GM08714 (cell line): ENCODE results near the gene SLC9A6.

ENCODE experiments used
- H3K4me3 ChIP-seq: fragments of 200-500 bp; sonication (Bioruptor generic); 2 replicates; pipeline ENCODE4 v1.5.1; 2014; ENCODE audit warnings: mild to moderate bottlenecking, low read length, inconsistent platforms
- ZNF274 ChIP-seq: IDR thresholded peaks from 2 replicates; pipeline ENCODE4 v1.6.1; 2012; ENCODE audit warnings: mild to moderate bottlenecking, low read depth, low read length

The SLC9A6 gene

GRCh38 chrX:135988245-135988644 lies 3.0 kb downstream of the SLC9A6 start:
- TF ChIP-seq ZNF274, result no peak
- no peak overlapping the region for H3K4me3 ChIP-seq

- no peak for TF ChIP-seq ZNF274
- no peak overlapping the region for H3K4me3 ChIP-seq
These were observed 29.8 kb downstream of the SLC9A6 start for GRCh38 chrX:136015016-136015415.

GRCh38 chrX:136016881-136017280 lies 31.6 kb downstream of the SLC9A6 start:
- TF ChIP-seq ZNF274, result no peak
- H3K4me3 ChIP-seq, result no peak overlapping the region

GRCh38 chrX:136019226-136019625 lies 34.0 kb downstream of the SLC9A6 start:
- no peak overlapping the region for H3K4me3 ChIP-seq
- TF ChIP-seq ZNF274, result no peak

GRCh38 chrX:136021160-136021559 lies 35.9 kb downstream of the SLC9A6 start:
- H3K4me3 ChIP-seq, result no peak overlapping the region
- no peak for TF ChIP-seq ZNF274

DNA sequence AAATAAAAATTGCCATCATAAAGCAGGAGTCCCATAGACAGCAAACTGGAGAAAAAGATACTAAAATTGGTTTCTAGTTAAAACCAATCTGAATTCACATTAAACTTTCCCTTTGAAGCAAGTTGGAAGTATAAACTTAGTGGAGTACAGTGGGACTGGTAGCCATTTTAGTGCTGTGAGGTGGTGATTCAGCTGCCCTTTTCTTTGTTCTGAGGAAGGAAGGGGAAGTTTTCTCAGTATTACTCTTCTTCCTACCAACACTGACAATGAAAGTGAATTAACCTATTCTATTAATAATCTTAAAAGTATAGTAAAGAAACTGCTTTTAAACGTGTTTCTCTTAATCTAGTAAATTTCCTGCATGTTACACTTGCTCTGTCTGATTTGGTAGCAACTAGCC lies 36.7 kb downstream of the SLC9A6 start:
- no peak for TF ChIP-seq ZNF274
- no peak overlapping the region for H3K4me3 ChIP-seq

DNA sequence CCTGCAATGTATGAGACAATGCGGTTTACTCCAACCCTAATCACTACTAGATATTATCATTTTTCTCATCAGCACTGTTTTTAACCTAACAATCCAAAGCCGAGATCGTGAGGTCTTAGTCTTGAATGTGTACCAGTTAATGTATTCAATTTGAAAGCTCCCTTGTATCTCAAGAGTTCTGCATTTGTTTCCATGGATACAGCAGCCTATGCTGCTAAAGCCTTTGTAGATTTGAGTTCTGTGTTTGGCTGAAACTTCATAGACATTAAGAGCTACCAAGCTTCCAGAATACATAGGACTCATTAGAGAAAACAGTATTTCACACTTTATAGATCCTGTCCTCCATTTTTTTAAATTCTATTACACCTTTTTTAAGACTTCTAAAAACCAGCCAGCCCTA lies 39.9 kb downstream of the SLC9A6 start:
- TF ChIP-seq ZNF274, result no peak
- H3K4me3 ChIP-seq, result no peak overlapping the region

GRCh38 chrX:136028383-136028984 lies 43.2 kb downstream of the SLC9A6 start:
- TF ChIP-seq ZNF274, result no peak
- H3K4me3 ChIP-seq, result no peak overlapping the region

- H3K4me3 ChIP-seq, result no peak overlapping the region
- TF ChIP-seq ZNF274, result no peak
These were observed 44.5 kb downstream of the SLC9A6 start for GRCh38 chrX:136029766-136030165.

DNA sequence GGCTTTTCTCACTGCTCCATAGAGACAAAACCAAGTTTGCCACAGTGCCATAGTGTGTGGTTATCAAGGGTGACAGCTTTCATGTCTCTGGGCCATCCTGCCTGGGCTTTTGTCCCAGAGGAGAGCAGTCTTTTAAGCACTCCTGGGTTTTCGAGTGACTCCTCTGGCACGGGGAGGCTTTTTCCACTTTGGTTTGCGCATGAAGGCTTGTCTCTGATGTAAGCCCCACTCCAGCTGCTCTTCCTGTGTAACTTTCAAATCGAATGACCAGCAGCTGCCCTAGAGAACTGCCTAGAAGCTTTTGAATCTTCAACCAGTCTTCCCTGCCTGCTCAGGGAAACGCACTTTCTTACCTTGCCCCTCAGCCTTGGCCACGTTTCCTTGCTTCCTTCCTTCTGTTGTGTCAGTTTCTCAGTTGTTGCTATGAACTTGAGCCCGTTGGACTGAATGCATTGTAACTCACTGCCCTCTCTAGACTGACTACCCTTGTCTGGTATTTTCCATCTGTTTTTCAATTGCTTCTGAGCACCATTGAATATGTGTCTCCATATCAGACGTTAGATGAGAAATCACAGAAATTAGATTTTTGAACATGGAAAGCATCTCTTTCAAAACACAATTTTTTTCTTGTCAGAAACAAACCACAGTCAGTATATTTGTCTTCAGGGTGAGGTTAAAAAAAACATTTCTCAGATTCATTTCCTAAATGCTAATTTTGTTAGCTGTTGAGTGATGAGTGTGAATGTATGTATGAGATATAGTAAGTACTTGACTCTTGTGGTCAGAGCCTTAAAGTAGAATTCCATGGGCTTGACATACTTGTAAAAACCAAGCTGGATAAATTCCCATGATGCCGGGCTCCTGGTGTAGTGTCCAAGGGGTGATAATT lies 45.3 kb downstream of the SLC9A6 start:
- H3K4me3 ChIP-seq, result no peak overlapping the region
- no peak for TF ChIP-seq ZNF274

DNA sequence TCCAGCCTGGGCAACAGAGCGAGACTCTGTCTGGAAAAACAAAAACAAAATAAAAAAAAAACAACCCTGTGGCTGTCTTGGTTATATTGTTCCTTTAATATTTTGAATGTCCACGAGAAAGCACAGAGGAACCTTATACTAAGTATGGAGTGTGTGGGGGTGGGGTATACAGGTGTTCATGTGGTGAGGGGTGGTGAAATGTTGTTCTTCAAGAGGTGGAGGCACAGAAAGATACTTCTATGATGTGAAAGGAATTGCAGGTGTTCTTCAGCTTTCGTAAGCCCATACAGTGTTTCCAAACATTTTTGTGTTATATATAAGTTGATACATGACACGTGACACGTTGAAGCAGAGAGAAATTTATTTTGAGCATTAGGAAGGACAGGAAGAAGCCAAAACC lies 46.4 kb downstream of the SLC9A6 start:
- no peak for TF ChIP-seq ZNF274
- H3K4me3 ChIP-seq, result no peak overlapping the region

GRCh38 chrX:136032370-136032769 lies 47.1 kb downstream of the SLC9A6 start:
- no peak for TF ChIP-seq ZNF274
- no peak overlapping the region for H3K4me3 ChIP-seq

DNA sequence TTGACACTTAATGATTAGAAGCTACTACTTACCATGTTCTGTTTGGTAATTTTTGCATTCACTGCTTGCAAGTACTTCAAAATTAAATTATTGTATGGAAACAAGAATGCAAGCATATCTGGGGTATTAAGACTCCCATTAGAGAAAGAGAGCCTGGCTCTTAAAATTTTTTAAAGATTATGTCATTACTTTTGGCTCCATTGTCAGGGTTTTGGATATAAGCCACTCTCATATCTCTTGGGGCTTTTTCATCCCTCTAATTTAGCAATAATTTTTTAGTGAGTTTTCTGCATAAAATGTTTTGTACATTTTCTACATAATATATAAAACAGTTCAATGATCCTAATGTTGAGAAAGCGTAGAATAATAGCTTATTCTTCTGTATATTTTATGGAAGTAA lies 49.4 kb downstream of the SLC9A6 start:
- no peak for TF ChIP-seq ZNF274
- H3K4me3 ChIP-seq, result no peak overlapping the region

DNA sequence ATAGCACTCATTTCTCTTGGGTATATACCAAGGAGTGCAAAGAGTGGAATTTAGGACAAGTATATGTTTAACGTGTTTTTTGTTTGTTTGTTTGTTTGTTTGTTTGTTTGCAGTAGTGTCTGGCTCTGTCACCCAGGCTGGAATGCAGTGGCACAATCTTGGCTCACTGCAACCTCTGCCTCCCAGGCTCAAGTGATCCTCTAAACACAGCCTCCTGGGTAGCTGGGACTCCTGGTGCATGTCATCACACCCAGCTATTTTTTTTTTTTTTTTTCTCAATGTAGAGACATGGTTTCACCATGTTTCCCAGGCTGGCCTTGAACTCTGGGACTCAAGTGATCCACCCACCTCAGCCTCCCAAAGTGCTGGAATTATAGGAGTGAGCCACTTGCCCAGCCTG lies 50.4 kb downstream of the SLC9A6 start:
- no peak overlapping the region for H3K4me3 ChIP-seq
- no peak for TF ChIP-seq ZNF274

DNA sequence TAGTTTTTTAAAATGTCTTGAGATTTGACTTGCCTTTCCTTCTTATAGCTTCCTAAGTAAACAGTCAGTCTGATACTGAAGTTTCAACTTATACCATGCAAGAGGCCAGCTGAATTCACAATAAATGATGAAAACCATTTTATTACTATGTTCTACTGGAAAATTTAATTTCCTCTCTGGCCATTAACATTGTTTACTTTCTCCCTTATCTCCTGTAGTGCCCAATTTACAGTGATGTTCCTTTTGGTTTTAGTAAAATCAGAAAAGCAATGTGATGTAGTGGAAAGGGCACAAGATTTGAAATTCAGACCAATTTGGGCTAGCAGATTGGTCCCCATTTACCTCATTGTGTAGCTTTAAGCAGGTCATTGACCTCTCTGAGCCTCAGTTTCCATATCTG lies 54.2 kb downstream of the SLC9A6 start:
- no peak for TF ChIP-seq ZNF274
- no peak overlapping the region for H3K4me3 ChIP-seq
